Uterus (tissue), 4 donors: ENCODE data around the gene FHIT. TPM values are rescaled to one million over a fixed set of nuclear protein-coding genes. Genes with fewer than 3 reads are reported as not detected.

ENCODE experiments used
- DNase-seq, 2 donors: peaks; one replicate each; pipeline ENCODE4 v3.0.0-alpha.2; 2019 to 2020
- H3K27ac ChIP-seq, 2 donors: fragments of 200-600 bp; sonication (generic); 1 replicate in 1 of 2; 2 replicates in 1 of 2; pipeline ENCODE4 v1.5.1; 2016 to 2018
- H3K27me3 ChIP-seq, 2 donors: fragments of 200-600 bp; sonication (generic); one replicate each; pipeline ENCODE4 v1.5.1; 2018 to 2019; ENCODE audit warnings: control low read depth in 1 of 2
- H3K36me3 ChIP-seq, 2 donors: fragments of 200-600 bp; sonication (generic); one replicate each; pipeline ENCODE4 v1.5.1; 2019; ENCODE audit warnings: control low read depth in 1 of 2
- H3K4me1 ChIP-seq, 2 donors: fragments of 200-600 bp; sonication (generic); one replicate each; pipeline ENCODE4 v1.5.1; 2018 to 2019; ENCODE audit warnings: control low read depth in 1 of 2
- H3K4me3 ChIP-seq, 2 donors: fragments of 200-600 bp; sonication (generic); 1 replicate in 1 of 2; 2 replicates in 1 of 2; pipeline ENCODE4 v1.5.1; 2018 to 2019; ENCODE audit warnings: mild to moderate bottlenecking in 1 of 2
- H3K9me3 ChIP-seq, 2 donors: fragments of 200-600 bp; sonication (generic); one replicate each; pipeline ENCODE4 v1.5.1; 2019; ENCODE audit warnings: control low read depth in 1 of 2
- CTCF ChIP-seq, 4 experiments: fragments of 200-600 bp in 2 of 4; fragments of 450-650 bp in 2 of 4; sonication (generic) in 2 of 4; IDR thresholded peaks; one replicate each; pipeline ENCODE4 v1.5.1; 2016 to 2019; ENCODE audit warnings: antibody characterized with exemption in 4 of 4, mild to moderate bottlenecking in 2 of 4, moderate library complexity in 1 of 4
- POLR2A ChIP-seq, 2 donors: fragments of 450-650 bp; IDR thresholded peaks; one replicate each; pipeline ENCODE4 v1.6.1; 2016; ENCODE audit warnings: antibody characterized with exemption in 2 of 2, mild to moderate bottlenecking in 1 of 2, moderate library complexity in 1 of 2
- intact Hi-C: fragments of 100-400 bp; cut with DNase I; formaldehyde crosslinking; loops from one replicate; pipeline ENCODE4 v1.15.1; 2023; ENCODE audit warnings: low total_unique reads
- total RNA-seq, 4 donors: library from RNA; depleted of rRNA in 3 of 4; stranded (reverse); fragments of >200 nt in 3 of 4; gene quantifications; one replicate each; pipeline versions ENCODE4 v1.1.0 to v1.2.4, GENCODE V29; 2014 to 2023
- donor health status: DM: yes; HTN: yes; CAD: no.

Gene FHIT
- total RNA-seq, 4 donors from 2014 or later, result 1.3 to 15.2 (median 7.3) TPM

- no peaks in the 10 kb centered on the region for H3K9me3 ChIP-seq
These were observed 921.1 kb downstream of the FHIT start for GRCh38 chr3:60330107-60330506.

DNA sequence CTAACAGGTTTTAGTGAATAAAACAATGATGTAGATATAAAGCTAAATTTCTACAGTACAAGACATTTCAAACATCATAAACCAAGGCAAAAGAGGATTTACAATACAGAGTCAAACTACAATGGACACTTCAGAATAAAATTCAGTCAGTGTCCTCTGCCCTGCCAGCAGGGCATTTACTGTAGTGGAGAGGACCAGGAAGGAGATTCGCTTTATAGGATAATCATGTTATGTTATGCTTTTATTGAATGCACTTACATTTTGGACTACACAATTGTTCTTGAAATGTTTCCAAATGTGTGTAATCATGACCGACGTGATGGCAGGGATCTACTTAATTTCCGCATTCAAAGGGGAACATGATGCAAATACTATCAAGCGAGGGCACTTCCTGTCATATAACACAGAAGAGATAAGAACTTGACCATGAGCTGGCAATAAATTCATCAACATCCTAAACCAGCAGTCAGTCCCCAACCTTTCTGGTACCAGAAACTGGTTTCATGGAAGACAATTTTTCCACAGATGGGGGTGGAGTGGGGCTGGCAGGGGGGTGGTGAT lies 925.6 kb downstream of the FHIT start:
- Histone ChIP-seq H3K4me1 (no peaks in the 10 kb centered on the region), H3K27ac (no peak overlapping the region), H3K27me3 (no peaks in the 10 kb centered on the region), H3K4me3 (no peak overlapping the region), H3K36me3 (no peaks in the 10 kb centered on the region), H3K9me3 (no peaks in the 10 kb centered on the region)
- intact Hi-C loops, result no loop called here
- TF ChIP-seq CTCF (IDR thresholded peaks at IDR 0.05) (no peak), POLR2A (IDR thresholded peaks at IDR 0.05) (no peak)
- DNase-seq, result no peak

More at GRCh38 chr3:60330107-60330506, 921.1 kb downstream of the FHIT start:
- intact Hi-C loops, result no loop called here
- H3K27me3 ChIP-seq, result no peaks in the 10 kb centered on the region
- no peaks in the 10 kb centered on the region for H3K4me1 ChIP-seq
- TF ChIP-seq CTCF (IDR thresholded peaks at IDR 0.05) (no peak), POLR2A (IDR thresholded peaks at IDR 0.05) (no peak)
- no peak overlapping the region for H3K27ac ChIP-seq
- H3K36me3 ChIP-seq, result no peaks in the 10 kb centered on the region
- no peak overlapping the region for H3K4me3 ChIP-seq
- DNase-seq, result no peak

- H3K9me3 ChIP-seq, result no peaks in the 10 kb centered on the region
- H3K27me3 ChIP-seq, result no peaks in the 10 kb centered on the region
- H3K4me3 ChIP-seq, result no peak overlapping the region
- intact Hi-C loops, result no loop called here
- no peaks in the 10 kb centered on the region for H3K4me1 ChIP-seq
- H3K36me3 ChIP-seq, result no peaks in the 10 kb centered on the region
- no peak overlapping the region for H3K27ac ChIP-seq
- no peak for TF ChIP-seq CTCF (IDR thresholded peaks at IDR 0.05)
- TF ChIP-seq POLR2A (IDR thresholded peaks at IDR 0.05), result no peak
- no peak for DNase-seq
These were observed 927.6 kb downstream of the FHIT start for GRCh38 chr3:60323651-60324050.

GRCh38 chr3:60323180-60323579 lies 928.1 kb downstream of the FHIT start:
- intact Hi-C loops, result no loop called here
- DNase-seq, result no peak
- H3K27me3 ChIP-seq, result no peaks in the 10 kb centered on the region
- no peaks in the 10 kb centered on the region for H3K9me3 ChIP-seq
- H3K4me1 ChIP-seq, result no peaks in the 10 kb centered on the region
- no peak overlapping the region for H3K27ac ChIP-seq
- no peaks in the 10 kb centered on the region for H3K36me3 ChIP-seq
- no peak overlapping the region for H3K4me3 ChIP-seq
- no peak for TF ChIP-seq CTCF (IDR thresholded peaks at IDR 0.05)
- no peak for TF ChIP-seq POLR2A (IDR thresholded peaks at IDR 0.05)

- Histone ChIP-seq H3K36me3 (no peaks in the 10 kb centered on the region), H3K4me3 (no peak overlapping the region), H3K4me1 (no peaks in the 10 kb centered on the region), H3K27ac (no peak overlapping the region), H3K27me3 (no peaks in the 10 kb centered on the region), H3K9me3 (no peaks in the 10 kb centered on the region)
- DNase-seq, result no peak
- TF ChIP-seq POLR2A (IDR thresholded peaks at IDR 0.05), result no peak
- TF ChIP-seq CTCF (IDR thresholded peaks at IDR 0.05), result no peak
- intact Hi-C loops, result no loop called here
These were observed 928.9 kb downstream of the FHIT start for GRCh38 chr3:60322298-60322856.
